HPDE6-E6E7 (cell line): ENCODE measurements around the gene CDC25B.
"Not testable (repeated sequence)": the region's sequence is repeated elsewhere in the genome, so short reads cannot be mapped to it uniquely, and the experiment has no call there.

Source experiments
- DNase-seq: peaks from one replicate; pipeline ENCODE4 v3.0.0; 2011; ENCODE audit warnings: missing footprints; ENCODE audit errors: extremely low spot score

Gene CDC25B

DNA sequence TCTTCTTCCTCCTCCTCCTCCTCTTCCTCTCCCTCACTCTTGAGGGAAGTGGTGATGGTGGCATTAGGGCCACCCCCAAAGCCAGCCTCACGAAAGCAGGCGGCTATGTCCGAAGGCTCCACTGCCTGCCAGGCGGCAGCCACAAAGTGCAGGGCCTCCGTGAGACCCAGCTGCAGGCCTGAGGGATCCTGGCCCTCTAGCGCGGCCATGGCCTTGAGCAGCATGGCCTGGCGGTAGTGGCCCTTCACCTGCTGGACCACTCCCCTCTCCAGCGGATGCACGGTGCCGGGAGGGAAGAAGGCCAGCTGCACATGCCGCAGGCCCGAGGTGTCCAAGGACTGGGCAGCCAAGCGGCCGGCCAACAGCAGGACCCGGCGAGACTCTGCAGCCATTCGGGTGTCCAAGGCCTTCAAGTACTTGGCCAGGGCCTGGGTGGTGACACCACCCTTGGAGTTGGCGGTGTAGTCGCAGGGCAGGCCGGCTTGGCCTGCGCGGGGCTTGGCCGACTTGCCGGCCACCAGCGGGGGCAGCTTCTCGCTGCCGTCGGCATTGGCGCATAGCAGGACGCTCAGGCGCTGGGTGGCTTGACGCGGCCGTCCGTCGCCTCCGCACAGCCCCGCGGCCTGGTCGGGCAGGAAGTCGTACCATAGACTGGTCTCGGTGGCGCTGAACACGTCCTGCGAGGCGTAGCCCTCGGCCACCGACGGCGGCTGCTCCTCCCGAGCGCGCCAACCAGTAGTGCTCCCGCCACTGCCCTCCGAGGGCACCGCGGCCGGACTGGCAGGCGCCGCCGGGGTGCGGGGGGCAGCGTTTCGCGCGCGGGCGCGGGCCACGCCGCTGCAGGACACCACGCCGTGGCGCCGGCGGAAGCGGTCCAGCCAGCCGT lies 10.6 kb upstream of the CDC25B start:
- DNase-seq = no peak

DNA sequence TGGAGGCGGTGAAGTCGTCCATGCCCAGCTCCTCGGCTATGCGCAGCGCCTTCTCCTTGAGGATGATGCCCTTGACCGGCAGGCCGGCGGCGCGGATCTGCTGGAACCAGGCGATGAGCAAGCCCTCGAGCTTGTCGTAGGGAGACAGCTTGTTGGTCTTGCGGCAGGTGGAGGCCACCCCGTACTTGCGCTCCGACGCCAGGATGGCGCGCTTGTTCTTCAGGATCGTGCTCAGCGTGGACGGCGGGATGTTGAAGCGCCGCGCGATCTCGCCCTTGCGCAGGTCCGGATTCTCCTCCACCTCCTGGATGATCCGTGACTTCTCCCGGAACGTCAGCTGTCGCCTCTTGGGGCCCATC lies 10.0 kb upstream of the CDC25B start:
- no peak for DNase-seq

DNA sequence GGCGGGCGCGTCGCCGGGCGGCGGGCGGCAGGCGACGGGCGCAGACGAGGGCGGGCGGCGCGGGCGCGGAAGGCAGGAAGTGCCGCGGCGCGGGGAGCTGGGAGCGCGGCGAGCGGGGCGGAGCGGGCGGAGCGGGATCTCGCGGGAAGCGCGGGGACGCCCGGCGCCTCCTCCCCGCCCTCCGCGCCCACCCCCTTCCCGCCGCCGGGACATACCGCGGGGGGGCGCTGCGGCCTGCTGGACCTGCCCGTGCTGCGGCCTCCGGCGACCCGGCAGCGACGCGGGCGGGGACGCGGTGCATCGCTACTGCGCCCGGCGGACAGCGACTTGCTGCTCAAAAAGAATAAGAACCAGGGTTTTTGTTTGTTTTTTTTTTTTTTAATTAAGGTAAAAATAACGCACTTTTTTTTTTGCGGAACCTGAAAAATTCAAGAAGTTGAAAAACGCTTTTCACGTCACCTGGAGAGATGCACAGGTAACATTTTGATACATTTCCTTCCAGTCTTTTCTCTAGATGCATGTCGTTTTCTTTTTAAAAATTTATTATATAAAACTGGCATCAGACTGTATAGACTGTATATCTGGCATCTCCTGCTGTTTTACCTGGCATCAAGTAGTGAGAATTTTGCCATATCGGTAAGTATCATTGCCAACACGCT lies 9.3 kb upstream of the CDC25B start, which contains the start of gene CENPB:
TSS of gene CENPB (minus strand) at position 76 of the 659 bp plus-strand sequence. CDS start 257 bp downstream, outside the sequence.
- peak; percentile 91 for DNase-seq

DNA sequence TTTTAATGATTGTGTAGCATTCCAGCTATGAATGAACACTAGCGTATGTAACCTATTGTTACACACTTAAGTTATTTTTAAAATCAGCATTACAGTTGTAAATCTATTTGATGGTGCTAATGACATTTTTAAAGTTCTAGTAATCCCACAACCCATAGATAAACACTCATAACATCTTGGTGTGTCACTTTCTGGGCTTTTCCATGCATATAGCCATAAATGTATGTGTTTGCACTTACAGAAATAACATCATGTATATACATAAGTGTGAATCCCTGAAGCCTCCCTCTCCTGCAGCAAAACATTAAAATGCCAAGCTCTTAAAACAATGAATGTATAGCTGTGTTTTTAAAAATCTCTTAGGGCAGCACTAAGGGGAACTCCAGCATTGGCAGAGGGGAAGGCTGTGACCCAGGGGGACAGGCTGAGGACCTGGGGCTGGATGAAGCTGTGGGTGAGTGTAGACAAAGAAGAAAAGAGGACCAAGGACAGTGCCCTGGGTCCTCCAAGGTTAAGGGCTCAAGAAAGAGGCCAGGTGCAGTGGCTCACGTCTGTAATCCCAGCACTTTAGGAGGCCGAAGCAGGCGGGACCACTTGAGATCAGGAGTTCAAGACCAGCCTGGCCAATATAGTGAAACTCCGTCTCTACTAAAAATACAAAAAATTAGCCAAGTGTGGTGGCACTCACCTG lies 8.6 kb upstream of the CDC25B start:
- no peak for DNase-seq

DNA sequence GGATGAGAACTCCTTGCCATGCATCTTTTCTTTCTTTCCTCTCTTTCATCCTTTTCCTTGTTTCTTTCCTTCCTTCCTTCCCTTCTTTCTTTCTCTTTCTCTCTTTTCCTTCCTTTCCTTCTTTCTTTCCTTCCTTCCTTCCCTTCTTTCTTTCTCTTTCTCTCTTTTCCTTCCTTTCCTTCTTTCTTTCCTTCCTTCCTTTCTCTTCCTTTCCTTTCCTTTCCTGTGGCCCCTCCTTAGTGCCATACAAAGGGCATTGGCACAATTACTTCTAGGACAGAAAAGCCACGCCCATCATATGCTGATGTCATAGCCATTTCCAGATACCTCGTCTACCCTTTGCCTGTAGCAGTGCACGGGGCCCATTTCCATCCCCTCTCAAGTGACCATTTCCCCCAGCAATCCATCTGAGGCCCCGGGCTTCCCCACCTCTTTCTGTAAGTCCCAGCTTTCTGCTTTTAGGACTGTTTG lies 7.4 kb upstream of the CDC25B start:
- DNase-seq = no peak

DNA sequence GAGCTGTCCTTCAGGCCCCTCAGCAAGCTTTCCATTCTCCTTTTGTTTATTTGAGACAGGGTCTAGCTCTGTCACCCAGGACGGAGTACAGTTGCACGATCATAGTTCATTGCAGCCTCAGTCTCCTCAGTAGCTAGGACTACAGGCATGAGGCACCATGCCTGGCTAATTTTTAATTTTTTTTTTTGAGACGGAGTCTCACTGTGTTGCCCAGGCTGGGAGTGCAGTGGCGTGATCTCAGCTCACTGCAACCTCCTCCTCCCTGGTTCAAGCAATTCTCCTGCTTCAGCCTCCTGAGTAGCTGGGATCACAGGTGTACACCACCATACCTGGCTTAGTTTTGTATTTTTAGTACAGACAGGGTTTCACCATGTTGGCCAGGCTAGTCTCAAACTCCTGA lies 6.9 kb upstream of the CDC25B start:
- DNase-seq = not testable (repeated sequence)

DNA sequence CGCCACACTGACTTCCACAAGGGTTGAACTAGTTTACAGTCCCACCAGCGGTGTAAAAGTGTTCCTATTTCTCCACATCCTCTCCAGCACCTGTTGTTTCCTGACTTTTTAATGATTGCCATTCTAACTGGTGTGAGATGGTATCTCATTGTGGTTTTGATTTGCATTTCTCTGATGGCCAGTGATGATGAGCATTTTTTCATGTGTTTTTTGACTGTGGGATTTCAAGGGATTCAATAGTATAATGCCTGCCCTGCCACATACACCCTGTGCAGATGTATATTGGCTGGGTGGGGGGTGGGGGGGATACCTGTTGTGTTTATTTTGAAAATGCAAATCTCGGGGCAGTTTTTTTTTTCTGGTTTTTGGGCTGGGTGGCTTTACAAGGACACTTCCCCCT lies 1.9 kb upstream of the CDC25B start:
- DNase-seq = not testable (repeated sequence)

DNA sequence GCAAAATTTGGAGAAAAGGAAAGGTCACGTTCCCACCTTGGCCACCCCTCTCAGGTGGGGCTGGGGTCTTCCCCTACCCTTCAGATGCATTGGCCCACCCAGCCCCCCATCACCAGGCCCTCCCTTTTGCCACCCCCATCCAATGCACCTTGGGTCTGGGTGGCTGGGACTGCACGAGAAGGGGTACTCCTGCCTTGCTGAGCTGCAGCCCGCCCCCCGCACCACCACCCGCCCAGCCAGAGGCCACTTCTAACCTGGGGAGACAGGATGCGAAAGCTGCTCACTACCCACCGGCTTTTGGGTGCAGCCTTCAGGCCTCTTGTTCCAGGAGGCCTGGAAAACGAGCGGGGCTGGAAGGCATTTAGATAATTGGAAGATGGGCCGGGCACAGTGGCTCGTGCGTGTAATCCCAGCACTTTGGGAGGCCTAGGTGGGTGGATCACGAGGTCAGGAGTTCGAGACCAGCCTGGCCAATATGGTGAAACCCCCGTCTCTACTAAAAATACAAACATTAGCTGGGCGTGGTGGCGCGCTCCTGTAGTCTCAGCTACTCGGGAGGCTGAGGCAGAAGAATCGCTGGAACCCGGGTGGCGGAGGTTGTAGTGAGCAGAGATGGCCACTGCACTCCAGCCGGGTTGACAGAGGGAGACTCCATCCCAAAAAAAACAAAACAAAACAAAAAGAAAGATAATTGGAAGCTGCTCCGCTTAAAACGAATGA lies 1.2 kb upstream of the CDC25B start:
- no peak for DNase-seq

DNA sequence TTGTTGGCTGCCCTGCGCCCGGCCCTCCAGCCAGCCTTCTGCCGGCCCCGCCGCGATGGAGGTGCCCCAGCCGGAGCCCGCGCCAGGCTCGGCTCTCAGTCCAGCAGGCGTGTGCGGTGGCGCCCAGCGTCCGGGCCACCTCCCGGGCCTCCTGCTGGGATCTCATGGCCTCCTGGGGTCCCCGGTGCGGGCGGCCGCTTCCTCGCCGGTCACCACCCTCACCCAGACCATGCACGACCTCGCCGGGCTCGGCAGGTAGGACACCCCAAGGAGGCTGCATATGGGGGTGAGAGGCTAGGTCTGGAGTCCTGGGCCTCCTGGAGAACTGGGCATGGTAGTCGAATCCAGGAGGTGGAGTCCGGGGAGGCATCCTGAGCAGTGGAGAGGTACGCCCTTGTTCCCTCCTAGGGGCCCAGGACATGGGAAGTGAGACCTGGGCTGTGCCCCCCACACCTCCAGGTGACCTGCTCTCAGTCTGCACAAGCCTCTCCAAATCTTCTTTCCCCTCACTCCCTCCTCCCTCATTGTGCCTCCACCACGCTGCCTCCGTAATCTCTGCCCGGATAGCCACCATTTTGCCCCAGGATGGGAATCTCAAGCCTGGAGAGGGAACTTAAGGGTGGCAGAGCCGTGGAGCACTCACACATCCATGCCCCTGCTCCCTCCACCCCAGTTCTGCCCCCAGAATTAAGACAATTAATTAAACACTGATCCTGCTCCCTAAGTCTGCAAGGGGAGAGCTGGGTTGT lies 541 bp downstream of the CDC25B start:
- no peak for DNase-seq

DNA sequence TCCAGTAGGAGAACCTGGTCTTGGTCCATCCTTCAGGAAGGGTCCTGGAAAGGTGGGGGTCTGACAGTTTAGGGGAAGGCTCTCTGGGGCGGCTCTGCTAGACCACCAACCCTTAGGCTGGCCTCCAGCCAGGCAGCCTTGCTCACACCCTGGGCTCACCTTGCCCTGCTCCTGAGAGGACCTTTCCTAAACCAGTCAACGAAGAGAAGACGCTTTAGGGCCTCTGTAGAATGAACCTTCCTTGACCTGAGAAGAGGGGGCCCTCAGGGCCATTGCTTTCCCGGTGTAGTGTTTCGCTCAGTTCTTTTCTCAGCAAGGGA lies 1.1 kb downstream of the CDC25B start:
- DNase-seq = no peak

DNA sequence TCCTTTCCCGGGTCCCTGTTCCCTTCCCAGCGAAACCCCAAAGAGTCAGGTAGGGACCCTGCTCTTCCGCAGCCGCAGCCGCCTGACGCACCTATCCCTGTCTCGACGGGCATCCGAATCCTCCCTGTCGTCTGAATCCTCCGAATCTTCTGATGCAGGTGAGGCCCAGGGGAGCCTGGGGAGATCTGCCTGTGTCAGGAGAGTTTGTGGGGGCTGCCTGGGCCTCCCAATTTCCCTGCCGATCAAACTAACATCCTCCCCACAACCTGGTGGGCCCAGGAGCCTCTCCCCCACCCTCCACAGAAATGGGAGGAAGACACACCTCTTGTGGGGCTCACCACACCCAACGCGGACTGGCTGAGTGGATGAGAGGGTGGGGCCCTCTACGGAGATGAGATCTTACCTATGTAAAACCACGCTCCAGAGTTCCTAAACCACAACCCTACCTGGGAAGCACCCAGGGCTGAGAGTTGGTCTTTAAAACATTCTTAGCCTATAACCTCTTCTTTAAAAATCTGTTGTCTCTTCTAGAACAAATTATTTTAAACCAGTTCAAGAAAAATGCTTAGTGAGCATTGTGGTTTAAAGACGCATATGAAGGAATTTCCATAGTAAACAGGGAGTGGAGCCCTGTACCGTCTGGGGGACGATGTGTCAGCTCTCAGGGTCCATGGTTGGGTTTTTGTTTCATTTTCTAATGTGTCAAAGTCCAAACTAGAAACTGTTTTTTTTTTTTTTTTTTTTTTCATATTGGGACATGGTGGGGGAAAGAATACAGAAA lies 1.7 kb downstream of the CDC25B start:
- no peak for DNase-seq

DNA sequence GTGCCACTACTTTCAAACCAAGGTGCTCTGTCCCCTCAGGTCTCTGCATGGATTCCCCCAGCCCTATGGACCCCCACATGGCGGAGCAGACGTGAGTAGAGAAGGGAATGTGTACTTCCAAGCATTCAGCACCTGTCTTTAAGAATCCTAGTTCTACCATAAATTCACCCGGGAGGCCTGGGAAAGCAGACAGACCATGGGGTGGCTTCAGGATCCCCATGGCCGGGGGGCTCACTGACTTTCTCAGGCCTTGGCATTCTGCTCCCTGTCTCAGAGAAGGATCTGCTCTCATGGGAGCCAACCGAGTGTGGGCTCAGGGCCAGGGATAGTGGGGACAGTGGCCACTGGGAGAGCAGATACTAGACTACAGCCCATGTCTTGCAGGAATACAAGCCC lies 2.3 kb downstream of the CDC25B start:
- no peak for DNase-seq

DNA sequence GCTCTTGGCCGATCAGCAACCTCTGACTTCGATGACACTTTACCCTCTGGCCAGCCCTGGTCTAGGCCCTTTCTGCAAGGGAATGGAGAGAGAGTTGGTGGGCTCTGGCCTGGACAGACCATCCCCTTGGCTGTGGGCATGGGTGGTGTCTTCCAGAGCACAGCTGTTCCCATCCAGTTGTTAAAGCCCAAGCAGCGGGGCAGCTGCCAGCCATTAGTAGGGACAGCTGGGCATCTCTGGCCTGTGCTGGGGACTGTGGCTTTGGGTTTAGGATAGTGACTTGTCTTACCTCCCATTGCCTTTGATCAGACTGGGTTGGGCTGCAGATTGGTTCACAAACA lies 2.8 kb downstream of the CDC25B start:
- DNase-seq = no peak

DNA sequence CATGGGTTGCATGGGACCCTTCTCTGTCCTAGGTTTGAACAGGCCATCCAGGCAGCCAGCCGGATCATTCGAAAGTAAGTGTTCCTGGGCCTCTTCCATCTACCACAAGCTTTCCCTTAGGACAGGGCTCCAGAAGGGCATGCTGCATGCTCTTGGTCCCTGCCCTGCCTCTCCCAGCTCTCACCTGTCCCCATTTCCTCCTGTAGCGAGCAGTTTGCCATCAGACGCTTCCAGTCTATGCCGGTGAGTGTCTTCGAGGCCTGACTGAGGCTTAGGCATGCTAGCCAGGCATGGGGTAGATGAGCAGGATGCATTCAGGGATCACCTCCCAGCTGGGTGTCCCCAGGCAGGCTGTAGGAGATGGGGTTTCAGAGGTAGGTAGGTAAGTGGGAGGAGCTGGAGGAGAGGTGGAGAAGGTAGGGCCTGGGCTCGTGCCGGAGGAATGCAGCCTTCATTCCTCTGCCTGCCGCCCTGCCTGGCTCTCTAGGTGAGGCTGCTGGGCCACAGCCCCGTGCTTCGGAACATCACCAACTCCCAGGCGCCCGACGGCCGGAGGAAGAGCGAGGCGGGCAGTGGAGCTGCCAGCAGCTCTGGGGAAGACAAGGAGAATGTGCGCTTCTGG lies 4.3 kb downstream of the CDC25B start:
- no peak for DNase-seq

DNA sequence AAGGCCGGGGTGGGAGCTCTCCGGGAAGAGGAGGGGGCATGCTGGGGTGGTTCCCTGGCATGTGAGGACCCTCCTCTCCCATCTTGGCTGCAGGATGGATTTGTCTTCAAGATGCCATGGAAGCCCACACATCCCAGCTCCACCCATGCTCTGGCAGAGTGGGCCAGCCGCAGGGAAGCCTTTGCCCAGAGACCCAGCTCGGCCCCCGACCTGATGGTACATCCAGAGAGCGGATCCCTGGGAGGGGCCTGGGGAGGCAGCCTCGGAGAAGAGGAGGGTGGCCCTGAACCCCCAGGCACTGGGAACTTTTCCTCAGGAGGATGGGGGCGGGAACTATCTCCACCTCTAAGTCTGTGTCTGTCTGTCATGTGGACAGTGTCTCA lies 4.8 kb downstream of the CDC25B start:
- DNase-seq = no peak

DNA sequence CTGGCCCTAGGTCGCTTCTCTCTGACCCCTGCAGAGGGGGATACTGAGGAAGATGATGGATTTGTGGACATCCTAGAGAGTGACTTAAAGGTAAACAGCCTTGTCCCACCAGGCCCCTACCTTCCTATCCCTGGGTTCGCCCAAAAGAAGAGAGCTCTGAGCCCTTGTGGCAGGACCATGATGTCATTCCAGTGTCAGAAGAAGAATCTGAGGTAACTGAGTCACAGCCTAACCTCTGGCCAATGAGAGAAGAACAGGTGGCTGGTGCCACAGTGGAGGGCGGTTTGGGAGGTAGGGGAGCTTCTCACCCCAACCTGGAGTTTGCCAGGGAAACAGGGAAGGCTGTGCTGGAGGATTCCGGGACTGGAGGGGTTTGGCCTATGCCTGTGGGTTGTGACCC lies 5.2 kb downstream of the CDC25B start:
- DNase-seq = no peak

DNA sequence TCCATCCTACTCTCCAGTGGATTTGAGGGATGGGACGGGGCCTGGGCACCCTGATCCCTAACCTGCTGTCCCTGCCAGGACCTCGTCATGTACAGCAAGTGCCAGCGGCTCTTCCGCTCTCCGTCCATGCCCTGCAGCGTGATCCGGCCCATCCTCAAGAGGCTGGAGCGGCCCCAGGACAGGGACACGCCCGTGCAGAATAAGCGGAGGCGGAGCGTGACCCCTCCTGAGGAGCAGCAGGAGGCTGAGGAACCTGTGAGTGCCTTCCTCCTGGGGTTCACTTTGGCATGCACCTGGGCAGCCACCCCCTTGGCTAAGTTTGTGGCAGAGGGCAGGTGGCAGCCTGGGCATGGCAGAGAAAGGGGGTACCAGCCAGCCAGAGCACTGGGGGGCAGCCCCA lies 5.7 kb downstream of the CDC25B start:
- DNase-seq = no peak

DNA sequence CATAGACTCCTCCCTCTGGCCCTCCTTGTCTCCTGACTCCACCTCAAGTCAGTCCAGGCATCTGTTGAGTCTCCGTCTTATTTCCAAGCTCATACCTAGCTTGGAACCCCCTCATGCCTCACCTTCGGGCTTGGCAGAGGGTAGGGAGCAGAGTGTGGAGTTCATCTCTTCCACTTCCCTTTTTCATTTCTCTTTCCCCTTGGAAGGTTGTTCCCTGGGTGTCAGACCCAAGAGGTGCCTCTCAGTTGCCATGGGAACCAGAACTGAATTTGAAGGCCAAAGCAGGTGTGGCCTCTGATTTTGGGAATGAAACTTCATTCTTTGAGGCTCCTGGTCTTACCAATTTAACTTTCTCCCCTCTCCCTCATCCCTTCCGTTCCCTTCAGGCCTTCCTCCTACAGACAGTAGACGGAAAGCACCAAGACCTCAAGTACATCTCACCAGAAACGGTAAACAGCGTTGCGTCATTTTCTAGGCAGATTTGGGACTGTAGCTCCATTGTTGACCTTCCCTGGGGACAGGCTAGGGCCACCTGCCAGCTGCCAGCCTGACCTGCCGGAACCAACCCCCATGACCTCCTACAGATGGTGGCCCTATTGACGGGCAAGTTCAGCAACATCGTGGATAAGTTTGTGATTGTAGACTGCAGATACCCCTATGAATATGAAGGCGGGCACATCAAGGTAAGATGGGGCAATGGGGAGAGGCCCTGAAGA lies 6.6 kb downstream of the CDC25B start:
- no peak for DNase-seq

DNA sequence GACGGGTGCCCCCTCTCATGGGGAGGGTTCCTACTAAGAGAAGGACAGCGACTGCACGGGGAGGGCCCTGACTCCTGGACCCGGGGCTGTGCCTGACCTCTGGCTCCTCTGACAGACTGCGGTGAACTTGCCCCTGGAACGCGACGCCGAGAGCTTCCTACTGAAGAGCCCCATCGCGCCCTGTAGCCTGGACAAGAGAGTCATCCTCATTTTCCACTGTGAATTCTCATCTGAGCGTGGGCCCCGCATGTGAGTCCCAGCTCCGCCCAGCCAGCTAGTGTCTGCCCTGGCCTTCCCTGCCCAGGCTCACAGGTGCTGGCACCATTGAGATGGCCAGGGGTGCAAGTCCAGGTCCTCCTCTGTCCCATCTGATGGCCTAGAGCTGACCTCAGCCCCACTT lies 7.2 kb downstream of the CDC25B start:
- DNase-seq = no peak

DNA sequence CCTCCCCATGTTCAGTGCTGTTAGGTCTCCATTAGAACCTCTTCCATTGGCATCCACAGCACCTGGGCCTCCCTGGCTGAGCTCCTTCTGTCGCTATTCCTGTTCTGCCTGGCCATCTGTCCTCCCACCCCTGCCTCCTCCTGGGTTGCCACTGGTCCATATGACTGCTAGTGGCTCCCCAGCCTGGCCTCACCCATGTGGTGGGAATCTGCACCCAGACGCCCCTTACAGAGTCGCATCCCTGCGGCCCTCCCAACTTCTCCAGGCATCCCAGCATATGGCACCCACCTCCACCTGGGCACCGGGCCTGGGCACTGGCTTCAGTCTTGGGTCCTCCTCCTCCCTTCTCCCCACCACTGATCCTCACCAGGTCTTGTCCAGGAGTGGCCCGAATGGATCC lies 7.7 kb downstream of the CDC25B start:
- no peak for DNase-seq
